Central memory CD4-positive, alpha-beta T cell (primary cell): Measurements from ENCODE around the gene BCAM.
"Not testable (repeated sequence)": the region's sequence is repeated elsewhere in the genome, so short reads cannot be mapped to it uniquely, and the experiment has no call there.

ENCODE experiments used
- DNase-seq: peaks from one replicate; pipeline ENCODE4 v3.0.0; 2022

Gene BCAM

GRCh38 chr19:44856421-44857083 is 47.6 kb downstream of the BCAM start:
- no peak for DNase-seq

DNA sequence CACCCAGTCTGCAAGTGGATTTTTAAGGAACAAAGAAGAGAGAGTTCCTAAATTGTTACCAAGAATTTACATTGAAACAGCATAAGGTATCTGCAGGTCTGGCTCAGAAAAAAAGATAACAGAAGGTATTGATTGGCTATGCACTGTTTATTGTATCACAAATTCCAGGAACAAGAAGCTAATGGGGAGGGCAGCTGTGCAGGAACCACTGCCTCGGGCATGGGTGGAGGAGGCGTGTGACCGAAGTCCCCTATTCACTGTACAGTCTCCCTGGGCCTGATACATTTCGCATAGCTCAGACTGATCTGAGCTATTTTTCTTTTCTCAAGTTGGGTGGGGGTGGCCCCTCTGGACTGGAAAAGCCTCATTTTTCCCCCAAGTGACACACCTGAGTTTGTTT is 48.9 kb downstream of the BCAM start:
- no peak for DNase-seq

DNA sequence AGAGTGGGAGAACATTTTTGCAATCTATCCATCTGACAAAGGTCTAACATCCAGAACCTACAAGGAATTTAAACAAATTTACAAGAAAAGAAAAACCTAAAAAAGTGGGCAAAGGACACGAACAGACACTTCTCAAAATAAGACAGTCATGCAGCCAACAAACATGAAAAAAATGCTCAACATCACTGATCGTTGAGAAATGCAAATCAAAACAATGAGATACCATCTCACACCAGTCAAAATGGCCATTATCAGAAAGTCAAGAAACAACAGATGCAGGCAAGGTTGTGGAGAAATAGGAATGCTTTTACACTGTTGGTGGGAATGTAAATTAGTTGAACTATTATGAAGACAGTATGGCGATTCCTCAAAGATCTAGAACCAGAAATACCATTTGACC is 52.7 kb downstream of the BCAM start:
- DNase-seq, result not testable (repeated sequence)

- DNase-seq, result no peak
These were observed 55.1 kb downstream of the BCAM start for GRCh38 chr19:44863990-44864389.

- DNase-seq, result no peak
These were observed 56.4 kb downstream of the BCAM start for GRCh38 chr19:44865196-44865767.

DNA sequence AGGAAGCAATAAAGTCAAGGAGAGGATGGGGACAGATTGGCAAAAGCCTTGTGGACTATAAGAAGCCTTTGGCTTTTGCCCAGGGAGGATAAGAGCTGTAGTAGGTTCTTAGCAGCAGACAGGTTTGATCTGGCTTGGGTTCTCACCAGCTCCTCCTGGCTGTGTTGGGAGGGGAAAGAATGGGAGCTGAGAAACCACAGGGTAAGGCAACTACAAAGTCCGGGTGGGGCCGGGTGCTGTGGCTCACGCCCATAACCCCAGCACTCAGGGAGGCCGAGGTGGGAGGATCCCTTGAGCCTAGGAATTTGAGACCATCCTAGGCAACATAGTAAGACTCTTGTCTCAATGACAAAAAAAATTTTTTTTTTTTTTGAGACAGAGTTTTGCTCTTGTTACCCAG is 57.8 kb downstream of the BCAM start:
- no peak for DNase-seq

DNA sequence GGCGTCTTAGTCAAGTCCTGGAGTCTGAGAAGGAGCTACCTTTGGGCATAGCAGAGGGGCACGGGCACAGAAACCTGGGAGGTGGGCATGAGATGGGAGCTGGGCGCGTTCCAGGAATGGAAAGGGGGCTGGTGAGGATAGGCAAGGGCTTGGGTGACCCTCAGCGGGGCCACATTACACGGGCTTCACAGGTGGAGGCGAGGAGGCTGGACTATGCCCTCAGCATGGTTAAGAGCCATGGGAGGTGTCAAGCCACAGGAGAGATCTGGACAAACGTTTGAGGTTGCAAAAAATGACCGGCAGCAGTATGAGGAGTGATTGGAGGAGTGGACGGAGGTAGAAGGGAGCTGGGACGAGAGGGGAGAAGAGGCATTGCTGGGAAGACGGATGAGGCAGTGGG is 58.7 kb downstream of the BCAM start:
- DNase-seq, result no peak

DNA sequence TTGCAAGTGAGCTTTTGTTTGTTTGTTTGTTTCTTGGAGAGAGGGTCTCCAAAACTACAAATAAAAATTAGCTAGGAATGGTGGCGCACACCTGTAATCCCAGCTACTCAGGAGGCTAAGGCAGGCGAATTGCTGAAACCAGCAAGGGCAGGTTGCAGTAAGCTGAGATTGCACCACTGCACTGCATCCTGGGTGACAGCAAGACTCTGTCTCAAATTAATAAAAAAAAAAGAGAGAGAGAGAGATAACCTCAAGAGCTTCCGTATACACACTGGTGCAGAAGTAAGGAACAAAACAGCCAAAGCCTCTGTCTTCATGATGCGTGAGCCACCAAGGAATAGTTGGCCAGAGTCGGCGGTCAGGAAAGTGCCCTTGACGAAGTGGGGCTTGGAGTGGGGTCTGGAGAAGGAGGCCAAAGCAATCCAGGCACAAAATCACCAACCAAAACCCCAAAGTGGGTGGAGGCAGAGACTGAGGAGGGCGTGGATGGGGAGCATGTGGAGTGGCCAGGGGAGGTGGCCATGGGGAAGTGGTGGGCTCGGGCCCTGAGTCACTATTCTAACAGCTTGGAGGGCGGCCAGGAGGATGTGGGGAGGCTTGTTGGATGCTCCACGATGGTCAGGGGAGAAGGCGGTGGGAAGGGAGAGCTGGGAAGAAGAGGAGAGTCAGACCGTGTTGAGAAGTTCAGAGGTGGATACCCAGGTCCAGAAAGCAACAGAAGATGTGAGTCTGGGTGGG is 61.0 kb downstream of the BCAM start:
- DNase-seq, result no peak
